Parathyroid adenoma (tissue), 2 donors: ENCODE data around the gene RACGAP1.
A peak's percentile ranks its signal among the peaks of the same experiment; 100 is the strongest.

Source experiments
- H2AFZ ChIP-seq: fragments of 300-600 bp; sonication (generic); one replicate; pipeline ENCODE4 v1.7.0; 2017; ENCODE audit warnings: antibody characterized with exemption, mild to moderate bottlenecking
- H3K27ac ChIP-seq: fragments of 300-600 bp; sonication (generic); one replicate; pipeline ENCODE4 v1.7.0; 2017
- H3K27me3 ChIP-seq: fragments of 300-600 bp; sonication (generic); one replicate; pipeline ENCODE4 v1.7.0; 2017; ENCODE audit warnings: low read length; ENCODE audit not compliant: control insufficient read depth, insufficient read depth
- H3K36me3 ChIP-seq: fragments of 300-600 bp; sonication (generic); one replicate; pipeline ENCODE4 v1.7.0; 2017; ENCODE audit warnings: low read length; ENCODE audit not compliant: control insufficient read depth, insufficient read depth
- H3K4me1 ChIP-seq: fragments of 300-600 bp; sonication (generic); one replicate; pipeline ENCODE4 v1.7.0; 2017; ENCODE audit warnings: control low read depth
- H3K4me2 ChIP-seq: fragments of 300-600 bp; sonication (generic); one replicate; pipeline ENCODE4 v1.7.0; 2017; ENCODE audit warnings: low read length
- H3K4me3 ChIP-seq: fragments of 300-600 bp; sonication (generic); one replicate; pipeline ENCODE4 v1.7.0; 2017; ENCODE audit warnings: low read depth, low read length
- H3K79me2 ChIP-seq: fragments of 300-600 bp; sonication (generic); one replicate; pipeline ENCODE4 v1.7.0; 2017; ENCODE audit warnings: control low read depth
- H3K9ac ChIP-seq: fragments of 300-600 bp; sonication (generic); one replicate; pipeline ENCODE4 v1.7.0; 2017; ENCODE audit warnings: mild to moderate bottlenecking
- H3K9me3 ChIP-seq: fragments of 300-600 bp; sonication (generic); one replicate; pipeline ENCODE4 v1.7.0; 2017; ENCODE audit warnings: low read length; ENCODE audit not compliant: control insufficient read depth
- TF ChIP-seq, protein P1 (sequence below): fragments of 300-600 bp; sonication (generic); IDR thresholded peaks from one replicate; pipeline ENCODE4 v1.7.0; 2017; ENCODE audit warnings: antibody characterized with exemption, mild to moderate bottlenecking
- donor health status: primary hyperparathyroidism.

Gene RACGAP1

DNA sequence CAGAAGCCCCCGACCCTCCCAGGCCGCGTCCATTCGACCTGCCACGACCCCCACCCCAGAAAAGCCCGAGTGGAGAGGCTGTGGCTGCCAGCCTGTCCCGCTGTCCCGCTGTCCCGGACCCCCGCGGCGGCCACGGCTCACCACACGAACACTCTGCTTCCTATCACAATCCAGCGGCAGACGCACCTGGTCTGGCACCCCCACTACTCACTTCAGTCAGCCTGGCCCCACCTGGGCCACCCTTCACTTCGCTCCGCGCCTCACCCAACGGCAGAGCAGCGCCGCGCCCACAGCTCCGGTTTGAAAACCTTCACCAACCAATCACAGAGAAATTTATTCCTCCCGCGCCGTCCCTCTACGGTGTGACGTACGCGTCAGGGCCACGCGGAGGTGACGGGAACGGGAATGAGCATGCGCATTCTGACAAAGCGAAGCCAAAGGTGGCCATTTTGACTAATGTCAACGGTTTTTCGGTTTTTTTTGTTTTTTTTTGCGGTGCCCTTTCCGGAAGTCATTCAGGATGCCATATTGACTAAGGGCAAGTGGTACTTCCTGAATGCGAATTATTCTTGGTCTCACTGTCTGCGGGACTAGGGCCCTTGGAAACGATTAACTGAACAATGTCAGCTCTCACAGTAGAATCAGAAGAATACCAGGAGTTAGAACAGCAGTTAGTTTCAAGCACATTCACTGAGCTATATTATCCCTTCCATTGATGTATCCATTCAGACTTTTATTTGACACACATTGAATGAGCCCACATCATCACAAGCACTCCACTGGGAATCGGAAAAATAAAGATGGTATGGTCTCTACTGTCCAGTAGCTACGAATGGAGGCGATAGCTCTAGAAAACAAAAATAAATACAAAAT, at the start of gene RACGAP1:
Gene RACGAP1, minus strand, starts transcription at position 308 of the 873 bp plus-strand sequence. CDS start 8,779 bp downstream, outside the sequence.
- no peaks in the 10 kb centered on the region for H3K79me2 ChIP-seq
- H3K4me1 ChIP-seq = no peaks in the 10 kb centered on the region
- H3K36me3 ChIP-seq = no peaks in the 10 kb centered on the region
- H3K9ac ChIP-seq = peak within 1 kb of the TSS; percentile 33
- no peaks in the 10 kb centered on the region for H3K9me3 ChIP-seq
- peak within 1 kb of the TSS; percentile 76 for H3K4me2 ChIP-seq
- H3K4me3 ChIP-seq = peak within 1 kb of the TSS; percentile 77
- no peaks in the 10 kb centered on the region for H3K27me3 ChIP-seq
- peak within 1 kb of the TSS; percentile 34 for H3K27ac ChIP-seq
- TF ChIP-seq, protein P1, sequence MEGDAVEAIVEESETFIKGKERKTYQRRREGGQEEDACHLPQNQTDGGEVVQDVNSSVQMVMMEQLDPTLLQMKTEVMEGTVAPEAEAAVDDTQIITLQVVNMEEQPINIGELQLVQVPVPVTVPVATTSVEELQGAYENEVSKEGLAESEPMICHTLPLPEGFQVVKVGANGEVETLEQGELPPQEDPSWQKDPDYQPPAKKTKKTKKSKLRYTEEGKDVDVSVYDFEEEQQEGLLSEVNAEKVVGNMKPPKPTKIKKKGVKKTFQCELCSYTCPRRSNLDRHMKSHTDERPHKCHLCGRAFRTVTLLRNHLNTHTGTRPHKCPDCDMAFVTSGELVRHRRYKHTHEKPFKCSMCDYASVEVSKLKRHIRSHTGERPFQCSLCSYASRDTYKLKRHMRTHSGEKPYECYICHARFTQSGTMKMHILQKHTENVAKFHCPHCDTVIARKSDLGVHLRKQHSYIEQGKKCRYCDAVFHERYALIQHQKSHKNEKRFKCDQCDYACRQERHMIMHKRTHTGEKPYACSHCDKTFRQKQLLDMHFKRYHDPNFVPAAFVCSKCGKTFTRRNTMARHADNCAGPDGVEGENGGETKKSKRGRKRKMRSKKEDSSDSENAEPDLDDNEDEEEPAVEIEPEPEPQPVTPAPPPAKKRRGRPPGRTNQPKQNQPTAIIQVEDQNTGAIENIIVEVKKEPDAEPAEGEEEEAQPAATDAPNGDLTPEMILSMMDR = no peak
- H2AFZ ChIP-seq = peak within 1 kb of the TSS; percentile 95

DNA sequence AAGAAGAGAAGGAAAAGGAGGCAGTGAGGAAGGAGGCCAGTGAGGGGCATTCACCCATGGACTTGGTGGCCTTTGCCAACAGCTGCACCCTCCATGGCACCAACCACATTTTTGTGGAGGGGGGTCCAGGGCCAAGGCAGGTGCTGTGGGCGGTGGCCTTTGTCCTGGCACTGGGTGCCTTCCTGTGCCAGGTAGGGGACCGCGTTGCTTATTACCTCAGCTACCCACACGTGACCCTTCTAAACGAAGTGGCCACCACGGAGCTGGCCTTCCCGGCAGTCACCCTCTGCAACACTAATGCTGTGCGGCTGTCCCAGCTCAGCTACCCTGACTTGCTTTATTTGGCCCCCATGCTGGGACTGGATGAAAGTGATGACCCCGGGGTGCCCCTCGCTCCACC, 48.4 kb upstream of the RACGAP1 start:
- Histone ChIP-seq H2AFZ (no peak overlapping the region), H3K4me3 (no peak overlapping the region), H3K27me3 (no peaks in the 10 kb centered on the region), H3K4me2 (no peak overlapping the region), H3K36me3 (no peaks in the 10 kb centered on the region), H3K4me1 (peaks cover 6% of the 10 kb centered on the region), H3K79me2 (no peaks in the 10 kb centered on the region), H3K9me3 (no peaks in the 10 kb centered on the region), H3K27ac (no peak overlapping the region), H3K9ac (no peak overlapping the region)
- TF ChIP-seq, protein P1 = no peak

DNA sequence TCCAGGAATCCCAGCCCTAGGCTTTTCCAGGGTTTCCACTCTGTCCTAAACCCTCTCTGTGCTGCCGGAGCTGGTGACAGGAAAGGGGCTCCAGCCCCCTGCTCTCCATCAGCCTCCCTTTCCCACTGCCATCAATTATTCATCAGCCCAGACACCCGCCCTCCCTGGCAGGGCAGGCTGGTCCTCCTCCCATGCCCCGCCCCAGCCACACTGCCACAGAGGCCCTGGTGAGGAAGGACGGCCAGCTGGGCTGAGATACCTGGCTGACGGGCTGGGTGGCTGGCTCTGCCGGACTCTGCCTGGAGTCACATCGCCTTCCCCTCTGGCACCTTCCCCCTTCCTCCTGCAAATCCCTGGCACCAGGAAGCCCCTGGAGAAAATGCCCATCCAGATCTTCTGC, 47.9 kb upstream of the RACGAP1 start:
- Histone ChIP-seq H2AFZ (no peak overlapping the region), H3K79me2 (no peaks in the 10 kb centered on the region), H3K4me3 (no peak overlapping the region), H3K9me3 (no peaks in the 10 kb centered on the region), H3K36me3 (no peaks in the 10 kb centered on the region), H3K27ac (no peak overlapping the region), H3K4me1 (peaks cover 6% of the 10 kb centered on the region), H3K27me3 (no peaks in the 10 kb centered on the region), H3K4me2 (no peak overlapping the region), H3K9ac (no peak overlapping the region)
- TF ChIP-seq, protein P1 = no peak

DNA sequence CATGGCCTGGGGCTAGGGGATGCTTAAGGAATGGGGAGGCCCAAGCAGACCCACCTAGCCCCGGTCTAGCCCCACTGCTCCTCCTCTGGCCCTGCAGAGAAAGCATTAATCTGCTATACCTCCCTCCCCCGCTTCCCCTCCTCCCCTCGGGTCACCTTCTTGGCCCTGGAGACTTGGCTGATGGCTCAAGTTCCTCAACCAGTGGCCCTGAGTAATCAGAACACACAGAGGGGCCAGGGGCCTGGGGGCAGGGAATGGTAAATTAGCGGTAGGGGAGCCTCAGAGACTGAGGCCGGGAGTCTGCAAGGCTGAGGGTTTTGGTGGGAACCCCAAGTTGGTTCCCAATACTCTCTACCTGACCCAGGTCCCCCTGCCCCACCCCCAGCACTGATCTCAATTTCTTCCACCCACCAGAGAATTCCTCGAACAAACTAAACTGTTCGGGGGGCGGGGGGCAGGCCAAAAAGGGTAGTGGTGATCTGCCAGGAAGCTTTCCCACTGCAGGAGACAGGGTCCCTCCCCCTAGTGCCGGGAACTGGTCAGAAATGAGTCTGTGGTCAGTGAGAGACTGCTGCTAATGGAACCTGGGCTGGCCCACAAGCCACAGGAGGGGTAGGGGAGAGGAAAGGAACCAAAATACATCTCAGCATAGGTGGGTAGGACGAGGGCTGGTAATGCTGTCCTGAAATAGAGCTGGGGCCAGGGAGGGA, 47.1 kb upstream of the RACGAP1 start:
- Histone ChIP-seq H2AFZ (no peak overlapping the region), H3K79me2 (no peaks in the 10 kb centered on the region), H3K4me2 (no peak overlapping the region), H3K27ac (no peak overlapping the region), H3K4me1 (peaks cover 6% of the 10 kb centered on the region), H3K9ac (no peak overlapping the region), H3K4me3 (no peak overlapping the region), H3K27me3 (no peaks in the 10 kb centered on the region), H3K36me3 (no peaks in the 10 kb centered on the region), H3K9me3 (no peaks in the 10 kb centered on the region)
- TF ChIP-seq, protein P1 = no peak
